Activated T-cell treated with anti-CD3 and anti-CD28 coated beads, Interleukin-2, amount 50 U/mL, for 24 hours (primary cell): Measurements from ENCODE around the gene HEXA.
"Not testable (repeated sequence)": the region's sequence is repeated elsewhere in the genome, so short reads cannot be mapped to it uniquely, and the experiment has no call there.

Experiments
- DNase-seq: peaks from one replicate; pipeline ENCODE4 v3.0.0-alpha.2; 2020
- H3K27ac Mint-ChIP-seq: 2 replicates; pipeline ENCODE4 v1.8.0; 2020; ENCODE audit warnings: mild to moderate bottlenecking, mixed read lengths
- H3K27me3 Mint-ChIP-seq: 2 replicates; pipeline ENCODE4 v1.8.0; 2020; ENCODE audit warnings: mixed read lengths
- H3K36me3 Mint-ChIP-seq: 2 replicates; pipeline ENCODE4 v1.8.0; 2020; ENCODE audit warnings: low read depth, mixed read lengths
- H3K4me1 Mint-ChIP-seq: 2 replicates; pipeline ENCODE4 v1.8.0; 2020; ENCODE audit warnings: low read depth, mixed read lengths
- H3K4me3 Mint-ChIP-seq: 2 replicates; pipeline ENCODE4 v1.8.0; 2020; ENCODE audit warnings: mild to moderate bottlenecking, moderate library complexity, mixed read lengths
- H3K9me3 Mint-ChIP-seq: 2 replicates; pipeline ENCODE4 v1.8.0; 2020; ENCODE audit warnings: mixed read lengths

The HEXA gene

GRCh38 chr15:72396331-72396730 lies 20.5 kb upstream of the HEXA start:
- not testable (repeated sequence) for H3K36me3 Mint-ChIP-seq, H3K4me3 Mint-ChIP-seq, DNase-seq, H3K4me1 Mint-ChIP-seq, H3K9me3 Mint-ChIP-seq, H3K27ac Mint-ChIP-seq, H3K27me3 Mint-ChIP-seq

DNA sequence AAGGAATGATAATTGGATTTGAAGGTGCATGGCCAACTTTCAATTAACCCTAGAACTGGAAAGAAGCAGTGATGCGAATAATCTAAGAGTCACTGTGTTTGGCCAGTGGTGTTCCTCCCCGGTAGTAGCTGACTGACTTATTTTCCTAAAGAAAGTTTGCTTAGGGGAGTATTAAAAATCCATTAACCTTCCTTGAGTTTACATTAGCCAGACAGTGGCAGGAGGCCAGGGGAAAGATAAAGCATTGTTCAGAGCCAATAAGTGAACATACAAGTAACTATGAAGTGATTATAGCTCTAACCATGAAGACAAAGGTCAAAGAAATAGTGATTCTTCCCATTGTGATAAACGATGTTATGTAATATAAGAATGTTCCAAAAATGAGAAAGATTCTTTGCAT lies 13.4 kb upstream of the HEXA start:
- Mint-ChIP-seq H3K27ac (no peak overlapping the region), H3K4me1 (no peaks in the 10 kb centered on the region), H3K36me3 (no peaks in the 10 kb centered on the region), H3K4me3 (no peak overlapping the region), H3K9me3 (no peaks in the 10 kb centered on the region), H3K27me3 (peaks cover 3% of the 10 kb centered on the region)
- no peak for DNase-seq

DNA sequence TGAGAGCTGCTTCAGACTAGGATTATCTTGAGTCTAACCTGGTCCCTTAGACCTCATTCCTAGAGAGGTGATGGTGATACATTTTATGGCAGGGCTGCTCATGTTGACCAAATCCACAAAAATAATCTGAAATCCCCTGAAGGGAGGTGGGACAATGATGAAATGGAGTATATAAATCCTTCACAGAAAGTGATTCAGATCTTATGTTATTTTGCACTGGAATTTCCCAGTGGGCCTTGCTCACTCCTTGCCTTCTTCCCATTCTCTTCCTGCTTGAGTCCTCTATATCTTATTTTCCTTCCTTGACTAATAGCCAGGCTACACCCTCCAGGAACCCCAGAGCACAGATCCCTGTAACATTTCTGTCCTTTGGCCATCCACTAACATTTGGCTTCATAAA lies 11.9 kb upstream of the HEXA start:
- H3K4me3 Mint-ChIP-seq, result no peak overlapping the region
- no peak for DNase-seq
- H3K9me3 Mint-ChIP-seq, result no peaks in the 10 kb centered on the region
- H3K27me3 Mint-ChIP-seq, result peaks cover 3% of the 10 kb centered on the region
- no peaks in the 10 kb centered on the region for H3K4me1 Mint-ChIP-seq
- H3K27ac Mint-ChIP-seq, result no peak overlapping the region
- H3K36me3 Mint-ChIP-seq, result no peaks in the 10 kb centered on the region

- no peak overlapping the region for H3K27ac Mint-ChIP-seq
- DNase-seq, result no peak
- H3K4me3 Mint-ChIP-seq, result no peak overlapping the region
- peaks cover 3% of the 10 kb centered on the region for H3K27me3 Mint-ChIP-seq
- H3K4me1 Mint-ChIP-seq, result peaks cover 6% of the 10 kb centered on the region
- no peaks in the 10 kb centered on the region for H3K9me3 Mint-ChIP-seq
- H3K36me3 Mint-ChIP-seq, result no peaks in the 10 kb centered on the region
These were observed 6.3 kb upstream of the HEXA start for GRCh38 chr15:72382146-72382545.

- H3K4me3 Mint-ChIP-seq, result no peak overlapping the region
- peaks cover 3% of the 10 kb centered on the region for H3K27me3 Mint-ChIP-seq
- peaks cover 14% of the 10 kb centered on the region for H3K4me1 Mint-ChIP-seq
- H3K27ac Mint-ChIP-seq, result no peak overlapping the region
- H3K9me3 Mint-ChIP-seq, result no peaks in the 10 kb centered on the region
- peaks cover 7% of the 10 kb centered on the region for H3K36me3 Mint-ChIP-seq
- DNase-seq, result no peak
These were observed 4.9 kb upstream of the HEXA start for GRCh38 chr15:72380743-72381142.

GRCh38 chr15:72379856-72380430 lies 4.1 kb upstream of the HEXA start:
- Mint-ChIP-seq H3K36me3 (peaks cover 14% of the 10 kb centered on the region), H3K4me3 (no peak overlapping the region), H3K27me3 (peaks cover 3% of the 10 kb centered on the region), H3K27ac (no peak overlapping the region), H3K9me3 (no peaks in the 10 kb centered on the region), H3K4me1 (peaks cover 19% of the 10 kb centered on the region)
- no peak for DNase-seq

DNA sequence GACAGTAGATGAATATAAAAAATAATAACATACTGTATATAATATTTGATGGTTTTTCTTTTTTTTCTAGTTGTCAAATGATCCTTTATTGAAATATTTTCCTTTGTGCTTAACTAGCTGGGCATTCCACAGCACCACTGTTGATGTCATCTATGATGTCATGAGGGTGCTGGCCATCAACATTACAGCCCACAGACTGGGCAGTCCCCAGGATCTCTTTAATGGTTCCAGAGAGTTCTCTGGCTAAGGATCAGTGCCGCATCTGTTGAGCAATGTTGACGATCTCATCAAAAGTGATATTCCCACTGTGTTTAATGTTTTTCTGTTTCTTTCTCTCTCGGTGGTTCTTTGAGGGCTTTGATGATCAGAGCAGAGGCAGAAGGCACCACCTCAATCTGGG lies 3.3 kb upstream of the HEXA start:
- H3K4me1 Mint-ChIP-seq, result peaks cover 28% of the 10 kb centered on the region
- not testable (repeated sequence) for H3K27me3 Mint-ChIP-seq

GRCh38 chr15:72377331-72377730 lies 1.5 kb upstream of the HEXA start:
- H3K36me3 Mint-ChIP-seq, result peaks cover 29% of the 10 kb centered on the region
- no peaks in the 10 kb centered on the region for H3K9me3 Mint-ChIP-seq
- peaks cover 43% of the 10 kb centered on the region for H3K4me1 Mint-ChIP-seq
- H3K4me3 Mint-ChIP-seq, result no peak overlapping the region
- H3K27ac Mint-ChIP-seq, result peak overlapping the region; percentile 1
- H3K27me3 Mint-ChIP-seq, result no peaks in the 10 kb centered on the region
- no peak for DNase-seq

More for the DNA sequence above, 3.3 kb upstream of the HEXA start:
- not testable (repeated sequence) for H3K4me3 Mint-ChIP-seq, DNase-seq, H3K27ac Mint-ChIP-seq, H3K9me3 Mint-ChIP-seq
- peaks cover 20% of the 10 kb centered on the region for H3K36me3 Mint-ChIP-seq

- Mint-ChIP-seq H3K4me3 (peak overlapping the region; percentile 93), H3K9me3 (no peaks in the 10 kb centered on the region), H3K27me3 (no peaks in the 10 kb centered on the region), H3K4me1 (peaks cover 52% of the 10 kb centered on the region), H3K27ac (peak overlapping the region; percentile 98), H3K36me3 (peaks cover 41% of the 10 kb centered on the region)
- DNase-seq, result no peak
These were observed 341 bp downstream of the HEXA start for GRCh38 chr15:72375501-72375845.

GRCh38 chr15:72372361-72372760 lies 3.5 kb downstream of the HEXA start:
- no peaks in the 10 kb centered on the region for H3K27me3 Mint-ChIP-seq
- H3K4me1 Mint-ChIP-seq, result peaks cover 65% of the 10 kb centered on the region
- H3K4me3 Mint-ChIP-seq, result no peak overlapping the region
- no peak for DNase-seq
- H3K36me3 Mint-ChIP-seq, result peaks cover 71% of the 10 kb centered on the region
- H3K9me3 Mint-ChIP-seq, result no peaks in the 10 kb centered on the region
- no peak overlapping the region for H3K27ac Mint-ChIP-seq

DNA sequence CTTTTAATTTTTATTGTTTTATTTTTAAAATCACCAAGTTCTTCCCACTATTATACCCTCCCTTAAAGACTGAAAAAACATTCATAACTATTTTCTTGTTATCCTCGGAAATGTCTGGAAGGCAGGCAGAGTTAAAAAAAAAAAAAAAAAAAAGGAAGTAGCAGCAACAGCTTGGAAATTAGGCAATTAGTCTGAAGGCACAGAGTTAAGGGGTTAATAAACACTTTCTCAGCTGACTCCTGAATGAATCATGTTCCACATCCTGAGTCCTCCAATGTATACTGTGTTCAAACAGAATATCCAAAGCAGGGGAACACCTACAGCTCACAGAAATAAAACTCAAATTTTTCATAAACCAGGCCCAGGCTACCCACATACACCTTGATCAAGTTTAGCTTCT lies 5.8 kb downstream of the HEXA start:
- DNase-seq, result no peak
- no peaks in the 10 kb centered on the region for H3K9me3 Mint-ChIP-seq
- H3K27ac Mint-ChIP-seq, result no peak overlapping the region
- H3K27me3 Mint-ChIP-seq, result no peaks in the 10 kb centered on the region
- peaks cover 69% of the 10 kb centered on the region for H3K36me3 Mint-ChIP-seq
- no peak overlapping the region for H3K4me3 Mint-ChIP-seq
- peaks cover 71% of the 10 kb centered on the region for H3K4me1 Mint-ChIP-seq

- Mint-ChIP-seq H3K9me3 (no peaks in the 10 kb centered on the region), H3K27me3 (no peaks in the 10 kb centered on the region), H3K27ac (no peak overlapping the region), H3K4me1 (peaks cover 62% of the 10 kb centered on the region), H3K4me3 (no peak overlapping the region), H3K36me3 (peaks cover 62% of the 10 kb centered on the region)
- no peak for DNase-seq
These were observed 6.9 kb downstream of the HEXA start for GRCh38 chr15:72368899-72369298.

DNA sequence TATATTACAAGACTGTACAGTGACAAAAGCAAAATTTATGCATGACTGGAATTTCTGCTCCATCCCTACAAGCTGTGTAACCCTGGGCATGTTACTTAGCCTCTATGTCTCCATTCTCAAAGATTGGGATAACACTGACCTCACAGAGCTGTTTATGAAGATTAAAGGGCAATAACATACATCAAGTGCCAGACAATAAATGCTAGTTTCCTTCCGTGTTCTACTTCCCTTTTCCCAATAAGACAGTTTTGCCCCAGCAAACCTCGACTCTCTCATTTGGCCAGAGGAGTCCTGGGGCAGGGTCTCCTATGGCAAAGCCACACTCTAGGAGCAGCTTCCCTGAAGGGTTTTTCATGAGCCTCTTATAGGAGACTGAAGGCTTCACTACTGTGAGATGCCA lies 7.5 kb downstream of the HEXA start:
- Mint-ChIP-seq H3K4me1 (peaks cover 58% of the 10 kb centered on the region), H3K27ac (no peak overlapping the region), H3K27me3 (no peaks in the 10 kb centered on the region), H3K4me3 (no peak overlapping the region), H3K9me3 (no peaks in the 10 kb centered on the region), H3K36me3 (peaks cover 59% of the 10 kb centered on the region)
- DNase-seq, result no peak

- H3K27ac Mint-ChIP-seq, result peak overlapping the region; percentile 16
- DNase-seq, result no peak
- no peak overlapping the region for H3K4me3 Mint-ChIP-seq
- peaks cover 46% of the 10 kb centered on the region for H3K36me3 Mint-ChIP-seq
- no peaks in the 10 kb centered on the region for H3K27me3 Mint-ChIP-seq
- no peaks in the 10 kb centered on the region for H3K9me3 Mint-ChIP-seq
- peaks cover 42% of the 10 kb centered on the region for H3K4me1 Mint-ChIP-seq
These were observed 10.0 kb downstream of the HEXA start for GRCh38 chr15:72365844-72366243.

- no peak for DNase-seq
- peaks cover 24% of the 10 kb centered on the region for H3K4me1 Mint-ChIP-seq
- no peak overlapping the region for H3K4me3 Mint-ChIP-seq
- no peak overlapping the region for H3K27ac Mint-ChIP-seq
- H3K27me3 Mint-ChIP-seq, result no peaks in the 10 kb centered on the region
- no peaks in the 10 kb centered on the region for H3K9me3 Mint-ChIP-seq
- H3K36me3 Mint-ChIP-seq, result peaks cover 22% of the 10 kb centered on the region
These were observed 14.6 kb downstream of the HEXA start for GRCh38 chr15:72361176-72361575.

- Mint-ChIP-seq H3K27ac (peak overlapping the region; percentile 19), H3K36me3 (peaks cover 38% of the 10 kb centered on the region), H3K27me3 (no peaks in the 10 kb centered on the region), H3K4me1 (peaks cover 14% of the 10 kb centered on the region), H3K9me3 (no peaks in the 10 kb centered on the region), H3K4me3 (no peak overlapping the region)
- DNase-seq, result no peak
These were observed 17.1 kb downstream of the HEXA start for GRCh38 chr15:72358650-72359171.
